ENCODE measurements around the gene POLR2E.

POLR2E gene

DNA sequence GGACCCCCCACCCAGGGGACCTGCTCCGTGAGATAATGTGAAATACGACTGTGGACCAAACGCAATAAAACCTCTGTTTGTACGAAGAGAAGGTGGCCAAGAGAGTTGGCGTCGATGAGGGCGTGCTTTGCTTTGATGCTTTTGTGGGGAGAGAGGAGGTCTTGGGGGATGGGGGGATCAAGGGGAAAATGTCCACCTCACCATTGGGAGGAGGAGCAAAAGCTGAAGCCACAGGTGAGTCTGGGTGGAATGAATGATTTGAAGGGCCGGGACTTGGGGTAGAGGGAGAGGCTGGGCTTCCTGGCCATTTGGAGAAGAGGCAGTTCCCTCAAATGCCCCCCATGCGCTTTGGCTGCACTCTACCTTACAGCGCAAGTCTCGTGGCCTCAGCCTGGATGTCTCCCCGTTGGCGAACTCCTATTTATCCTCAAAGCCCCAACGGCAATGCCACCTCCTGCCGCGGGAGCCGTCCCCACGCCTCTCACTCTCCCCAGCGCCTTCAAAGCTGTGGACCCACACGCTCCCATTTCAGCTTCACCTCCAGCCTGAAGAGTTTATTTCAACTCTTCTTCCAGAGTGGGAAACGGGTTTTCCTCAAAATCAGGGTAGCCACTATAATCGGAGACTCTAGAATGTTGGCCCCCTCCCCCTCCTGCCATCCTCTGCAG, 56.1 kb downstream of the POLR2E start:
- Histone ChIP-seq H2AFZ (ENCODE audit: low read depth) (peak overlapping the region; percentile 45; the same call in 1 of the 2 replicates), H3K4me1 (ENCODE audit: low read depth, poor library complexity, severe bottlenecking) (peaks cover 34% of the 10 kb centered on the region), H3K4me3 (IDR thresholded peaks at IDR 0.05; ENCODE audit: insufficient read depth, low read depth, low read length) (no peak overlapping the region), H4K20me1 (ENCODE audit: insufficient read depth) (no peaks in the 10 kb centered on the region), H3K27me3 (ENCODE audit: insufficient read depth, low read depth) (no peaks in the 10 kb centered on the region), H3K79me2 (ENCODE audit: insufficient read depth, low read depth) (no peaks in the 10 kb centered on the region), H3K36me3 (ENCODE audit: insufficient read depth) (no peaks in the 10 kb centered on the region), H3K9ac (no peak overlapping the region), H3K4me2 (peak overlapping the region; percentile 100), H3K27ac (no peak overlapping the region; the same call in 1 of the 2 replicates)
- TF ChIP-seq, protein P1, sequence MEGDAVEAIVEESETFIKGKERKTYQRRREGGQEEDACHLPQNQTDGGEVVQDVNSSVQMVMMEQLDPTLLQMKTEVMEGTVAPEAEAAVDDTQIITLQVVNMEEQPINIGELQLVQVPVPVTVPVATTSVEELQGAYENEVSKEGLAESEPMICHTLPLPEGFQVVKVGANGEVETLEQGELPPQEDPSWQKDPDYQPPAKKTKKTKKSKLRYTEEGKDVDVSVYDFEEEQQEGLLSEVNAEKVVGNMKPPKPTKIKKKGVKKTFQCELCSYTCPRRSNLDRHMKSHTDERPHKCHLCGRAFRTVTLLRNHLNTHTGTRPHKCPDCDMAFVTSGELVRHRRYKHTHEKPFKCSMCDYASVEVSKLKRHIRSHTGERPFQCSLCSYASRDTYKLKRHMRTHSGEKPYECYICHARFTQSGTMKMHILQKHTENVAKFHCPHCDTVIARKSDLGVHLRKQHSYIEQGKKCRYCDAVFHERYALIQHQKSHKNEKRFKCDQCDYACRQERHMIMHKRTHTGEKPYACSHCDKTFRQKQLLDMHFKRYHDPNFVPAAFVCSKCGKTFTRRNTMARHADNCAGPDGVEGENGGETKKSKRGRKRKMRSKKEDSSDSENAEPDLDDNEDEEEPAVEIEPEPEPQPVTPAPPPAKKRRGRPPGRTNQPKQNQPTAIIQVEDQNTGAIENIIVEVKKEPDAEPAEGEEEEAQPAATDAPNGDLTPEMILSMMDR (conservative IDR thresholded peaks at IDR 0.05; ENCODE audit: low read depth, low read length): no peak

- H3K4me3 ChIP-seq (IDR thresholded peaks at IDR 0.05; ENCODE audit: insufficient read depth, low read depth, low read length): no peak overlapping the region
- H3K79me2 ChIP-seq (ENCODE audit: insufficient read depth, low read depth): no peaks in the 10 kb centered on the region
- no peaks in the 10 kb centered on the region for H4K20me1 ChIP-seq (ENCODE audit: insufficient read depth)
- no peaks in the 10 kb centered on the region for H3K36me3 ChIP-seq (ENCODE audit: insufficient read depth)
- H3K27ac ChIP-seq: peak overlapping the region; percentile 76
- H3K9ac ChIP-seq: peak overlapping the region; percentile 23; the same call in 1 of the 2 replicates
- peak overlapping the region; percentile 100 for H3K4me2 ChIP-seq
- H3K27me3 ChIP-seq (ENCODE audit: insufficient read depth, low read depth): no peaks in the 10 kb centered on the region
- TF ChIP-seq, protein P1 (conservative IDR thresholded peaks at IDR 0.05; ENCODE audit: low read depth, low read length): no peak
- H3K4me1 ChIP-seq (ENCODE audit: low read depth, poor library complexity, severe bottlenecking): peaks cover 34% of the 10 kb centered on the region
- no peak overlapping the region for H2AFZ ChIP-seq (ENCODE audit: low read depth)
Observed at GRCh38 chr19:1037621-1038064, 57.5 kb downstream of the POLR2E start.
